ENCODE data around the gene GRIA3. TPM values are rescaled to one million over a fixed set of nuclear protein-coding genes. Genes with fewer than 3 reads are reported as not detected.

The GRIA3 gene
- total RNA-seq, 1 experiment from 2014 or later, result not detected

DNA sequence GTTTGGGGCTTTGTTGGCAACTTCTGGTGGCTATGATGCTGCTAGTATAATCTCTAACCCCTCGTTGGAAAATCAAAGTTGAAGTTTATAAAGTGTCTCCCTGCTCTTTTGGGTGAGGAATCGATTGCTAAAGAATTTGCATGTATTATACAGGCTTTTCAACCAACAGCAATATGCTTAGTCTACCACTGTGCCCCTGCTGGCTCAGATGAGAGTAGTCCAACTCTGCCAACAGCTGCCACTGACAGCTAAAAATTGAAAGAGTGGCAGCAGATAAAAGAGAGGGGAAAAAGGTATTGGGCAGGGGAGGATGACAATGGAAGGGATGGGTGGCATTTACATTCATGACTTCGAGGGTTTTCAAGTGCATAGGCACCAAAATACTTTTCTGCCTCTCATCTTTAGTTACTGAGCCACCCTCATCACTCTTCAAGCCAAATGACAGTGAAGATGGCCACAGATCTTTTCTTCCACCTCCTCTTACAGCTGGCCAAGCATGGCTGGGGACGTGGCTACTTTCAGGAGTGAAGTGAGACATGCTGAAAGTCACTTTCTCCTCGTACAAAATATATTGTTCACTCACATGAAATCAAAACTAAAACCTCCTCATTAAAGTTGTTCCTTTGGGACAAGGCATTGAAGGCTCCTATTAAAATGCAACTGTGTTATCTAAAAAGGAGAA, 2.7 kb upstream of the GRIA3 start (continued):
- no peak for TF ChIP-seq SIN3A (IDR thresholded peaks at IDR 0.05; ENCODE audit: low read depth)

DNA sequence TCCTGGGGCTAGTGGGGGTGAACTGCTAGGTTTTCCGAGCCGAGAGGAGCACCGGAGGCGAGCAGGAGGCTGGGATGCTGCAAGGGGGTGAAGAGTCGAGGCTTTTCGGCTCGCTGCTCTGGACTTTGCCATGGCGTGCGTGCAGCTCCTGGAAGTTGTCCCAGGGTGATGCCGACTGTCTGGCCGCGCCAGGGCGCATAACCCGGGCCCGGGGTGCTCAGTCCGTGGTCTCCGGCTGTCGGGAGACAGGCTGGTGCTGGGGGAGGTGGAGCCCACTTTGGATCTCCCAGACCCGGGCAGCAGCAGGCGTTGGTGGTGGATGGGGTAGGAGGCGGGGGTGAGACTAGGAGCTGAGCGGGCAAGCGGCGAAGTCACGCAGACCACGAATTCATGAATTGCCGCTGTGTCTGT, 793 bp downstream of the GRIA3 start:
- Histone ChIP-seq H3K4me2 (ENCODE audit: low read length) (no peak overlapping the region), H3K9me3 (ENCODE audit: control insufficient read depth in 1 of 2, insufficient read depth in 1 of 2, low read depth in 1 of 2, low read length in 2 of 2) (no peaks in the 10 kb centered on the region), H3K9ac (ENCODE audit: low read length) (no peak overlapping the region), H4K20me1 (ENCODE audit: insufficient read depth) (no peaks in the 10 kb centered on the region), H3K9me2 (ENCODE audit: insufficient read depth) (no peaks in the 10 kb centered on the region), H2AFZ (ENCODE audit: low read depth, low read length, poor library complexity, severe bottlenecking) (no peak overlapping the region), H3K4me3 (replicated peaks in 1 of 2; ENCODE audit: low read depth in 1 of 2, low read length in 2 of 2) (no peak overlapping the region), H3K79me2 (ENCODE audit: insufficient read depth, low read length) (no peaks in the 10 kb centered on the region), H3K27me3 (ENCODE audit: insufficient read depth, low read length) (peaks cover 4% of the 10 kb centered on the region; the same call in 1 of the 2 replicates), H3K36me3 (ENCODE audit: control insufficient read depth in 1 of 2, insufficient read depth in 2 of 2, low read length in 2 of 2) (no peaks in the 10 kb centered on the region), H3K27ac (ENCODE audit: low read depth, low read length) (no peak overlapping the region), H3K4me1 (ENCODE audit: control insufficient read depth in 1 of 2, insufficient read depth in 2 of 2, low read length in 2 of 2) (no peaks in the 10 kb centered on the region)
- POLR2A ChIA-PET, result no interaction called here
- DNase-seq (ENCODE audit: low read depth, low spot score) (no peak), ATAC-seq (no peak)
- RAD21 ChIA-PET (ENCODE audit: low non-redundant PET in 1 of 2, low total read pairs in 2 of 2, uncharacterized antibody in 2 of 2, unreplicated experiment in 2 of 2), result no interaction called here
- BruUV-seq (replicated peaks), result no TSS peak
- CTCF ChIA-PET, result no interaction called here
- intact Hi-C loops (cut with micrococcal nuclease), result no loop called here
- TF ChIP-seq, protein P1, sequence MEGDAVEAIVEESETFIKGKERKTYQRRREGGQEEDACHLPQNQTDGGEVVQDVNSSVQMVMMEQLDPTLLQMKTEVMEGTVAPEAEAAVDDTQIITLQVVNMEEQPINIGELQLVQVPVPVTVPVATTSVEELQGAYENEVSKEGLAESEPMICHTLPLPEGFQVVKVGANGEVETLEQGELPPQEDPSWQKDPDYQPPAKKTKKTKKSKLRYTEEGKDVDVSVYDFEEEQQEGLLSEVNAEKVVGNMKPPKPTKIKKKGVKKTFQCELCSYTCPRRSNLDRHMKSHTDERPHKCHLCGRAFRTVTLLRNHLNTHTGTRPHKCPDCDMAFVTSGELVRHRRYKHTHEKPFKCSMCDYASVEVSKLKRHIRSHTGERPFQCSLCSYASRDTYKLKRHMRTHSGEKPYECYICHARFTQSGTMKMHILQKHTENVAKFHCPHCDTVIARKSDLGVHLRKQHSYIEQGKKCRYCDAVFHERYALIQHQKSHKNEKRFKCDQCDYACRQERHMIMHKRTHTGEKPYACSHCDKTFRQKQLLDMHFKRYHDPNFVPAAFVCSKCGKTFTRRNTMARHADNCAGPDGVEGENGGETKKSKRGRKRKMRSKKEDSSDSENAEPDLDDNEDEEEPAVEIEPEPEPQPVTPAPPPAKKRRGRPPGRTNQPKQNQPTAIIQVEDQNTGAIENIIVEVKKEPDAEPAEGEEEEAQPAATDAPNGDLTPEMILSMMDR (IDR thresholded peaks at IDR 0.05 in 2 of 3, conservative IDR thresholded peaks at IDR 0.05 in 1 of 3; ENCODE audit: borderline replicate concordance in 1 of 3, insufficient read depth in 1 of 3, low read depth in 2 of 3, low read length in 2 of 3), result no peak
- TF ChIP-seq EGR1 (IDR thresholded peaks at IDR 0.05; ENCODE audit: low read depth) (no peak), EZH2 (IDR thresholded peaks at IDR 0.05) (no peak), SP1 (IDR thresholded peaks at IDR 0.05; ENCODE audit: low read depth) (no peak), ELF1 (IDR thresholded peaks at IDR 0.05; ENCODE audit: borderline replicate concordance, low read depth) (no peak), FOSL1 (IDR thresholded peaks at IDR 0.05; ENCODE audit: low read depth) (no peak), RAD21 (IDR thresholded peaks at IDR 0.05; ENCODE audit: low read depth) (no peak), CEBPB (IDR thresholded peaks at IDR 0.05; ENCODE audit: low read depth) (no peak), EZH2phosphoT487 (IDR thresholded peaks at IDR 0.05; ENCODE audit: borderline replicate concordance) (no peak)
- TF ChIP-seq, protein P2, sequence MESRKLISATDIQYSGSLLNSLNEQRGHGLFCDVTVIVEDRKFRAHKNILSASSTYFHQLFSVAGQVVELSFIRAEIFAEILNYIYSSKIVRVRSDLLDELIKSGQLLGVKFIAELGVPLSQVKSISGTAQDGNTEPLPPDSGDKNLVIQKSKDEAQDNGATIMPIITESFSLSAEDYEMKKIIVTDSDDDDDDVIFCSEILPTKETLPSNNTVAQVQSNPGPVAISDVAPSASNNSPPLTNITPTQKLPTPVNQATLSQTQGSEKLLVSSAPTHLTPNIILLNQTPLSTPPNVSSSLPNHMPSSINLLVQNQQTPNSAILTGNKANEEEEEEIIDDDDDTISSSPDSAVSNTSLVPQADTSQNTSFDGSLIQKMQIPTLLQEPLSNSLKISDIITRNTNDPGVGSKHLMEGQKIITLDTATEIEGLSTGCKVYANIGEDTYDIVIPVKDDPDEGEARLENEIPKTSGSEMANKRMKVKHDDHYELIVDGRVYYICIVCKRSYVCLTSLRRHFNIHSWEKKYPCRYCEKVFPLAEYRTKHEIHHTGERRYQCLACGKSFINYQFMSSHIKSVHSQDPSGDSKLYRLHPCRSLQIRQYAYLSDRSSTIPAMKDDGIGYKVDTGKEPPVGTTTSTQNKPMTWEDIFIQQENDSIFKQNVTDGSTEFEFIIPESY (IDR thresholded peaks at IDR 0.05; ENCODE audit: extremely low read depth, insufficient replicate concordance, low read length), result no peak
- TF ChIP-seq, protein P3, sequence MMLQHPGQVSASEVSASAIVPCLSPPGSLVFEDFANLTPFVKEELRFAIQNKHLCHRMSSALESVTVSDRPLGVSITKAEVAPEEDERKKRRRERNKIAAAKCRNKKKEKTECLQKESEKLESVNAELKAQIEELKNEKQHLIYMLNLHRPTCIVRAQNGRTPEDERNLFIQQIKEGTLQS (IDR thresholded peaks at IDR 0.05), result no peak
